Measurements from ENCODE around the gene UCN2.

The UCN2 gene

GRCh38 chr3:48588230-48588629, 24.6 kb upstream of the UCN2 start:
- no peak for DNase-seq

GRCh38 chr3:48587686-48588085, 24.1 kb upstream of the UCN2 start:
- DNase-seq: no peak

DNA sequence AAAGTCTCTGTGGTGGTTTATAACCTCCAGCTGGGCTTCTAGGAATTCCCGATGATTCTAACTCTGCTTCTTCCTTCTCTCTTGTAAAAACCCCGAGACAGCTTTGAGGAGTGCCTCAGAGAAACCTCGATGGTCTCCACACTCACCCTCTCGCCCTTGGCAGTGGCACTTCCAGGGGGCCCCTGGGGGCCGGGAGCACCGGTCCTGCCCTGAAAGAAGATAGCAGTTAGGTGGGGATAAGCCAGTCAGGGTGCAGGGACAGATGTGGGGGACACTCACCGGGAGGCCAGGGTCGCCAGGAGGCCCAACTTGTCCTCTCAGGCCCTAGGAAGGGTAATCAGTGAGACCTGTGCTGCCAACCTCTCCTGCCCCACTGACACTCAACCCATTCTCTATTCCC, 21.8 kb upstream of the UCN2 start:
- no peak for DNase-seq

GRCh38 chr3:48584836-48585235, 21.3 kb upstream of the UCN2 start:
- no peak for DNase-seq

DNA sequence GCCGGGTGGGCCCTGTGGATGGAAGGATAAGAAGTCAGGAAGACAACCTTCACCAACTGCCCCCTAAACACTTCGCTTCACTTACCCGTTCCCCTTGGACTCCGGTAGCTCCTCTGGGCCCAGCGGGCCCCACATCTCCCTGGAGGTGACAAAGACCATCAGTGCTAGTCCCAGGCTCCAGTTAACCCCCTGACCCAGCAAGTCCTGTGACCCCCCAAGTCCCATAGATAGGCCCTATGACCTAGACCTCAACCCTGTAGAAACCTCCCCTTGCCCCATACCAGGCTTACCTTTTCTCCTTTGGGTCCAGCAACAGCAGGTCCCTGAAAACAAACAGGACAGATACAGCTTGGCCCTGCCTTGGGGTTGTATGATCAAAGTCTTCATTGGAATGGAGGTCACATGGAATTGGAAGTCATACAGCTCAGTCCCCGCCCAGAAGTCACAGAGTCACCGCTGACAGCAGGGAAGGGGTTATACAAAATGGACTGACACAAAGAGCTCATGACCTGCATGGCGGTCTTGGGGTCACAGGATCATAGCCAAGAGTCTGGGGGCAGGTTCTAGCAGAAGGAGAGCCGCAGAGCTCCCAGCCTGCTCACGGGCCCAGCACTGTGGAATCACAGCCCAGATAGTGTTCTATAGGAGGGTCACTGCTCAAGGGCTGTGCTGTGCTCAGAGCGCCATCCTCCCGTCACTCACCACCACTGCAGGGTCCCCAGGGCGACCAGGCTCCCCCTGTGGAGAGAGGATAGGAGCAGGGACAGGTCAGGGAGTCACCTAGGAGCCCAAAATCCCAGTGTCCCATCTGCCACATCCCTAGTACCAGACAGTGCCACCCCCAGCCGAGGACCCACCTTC, 18.3 kb upstream of the UCN2 start:
- no peak for DNase-seq

- DNase-seq: no peak
Measured at GRCh38 chr3:48576647-48577046, 13.1 kb upstream of the UCN2 start.

DNA sequence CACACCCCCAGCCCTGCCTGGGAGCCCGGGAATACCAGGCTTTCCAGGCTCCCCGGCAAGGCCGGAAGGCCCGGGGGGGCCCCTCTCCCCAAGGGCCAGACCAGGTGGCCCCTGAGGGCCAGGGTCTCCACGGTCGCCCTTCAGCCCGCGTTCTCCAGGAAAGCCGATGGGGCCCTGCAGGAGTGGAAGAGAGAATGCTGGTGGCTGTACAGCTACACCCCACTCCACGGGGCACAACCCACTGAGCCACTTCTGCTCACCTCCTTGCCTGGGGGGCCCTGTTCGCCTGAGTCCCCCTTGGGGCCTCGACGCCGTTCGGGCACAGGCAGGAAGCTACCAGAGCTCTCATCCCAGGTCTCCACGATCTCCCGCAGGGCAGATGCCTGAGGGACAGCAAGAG, 11.8 kb upstream of the UCN2 start:
- DNase-seq: no peak

- no peak for DNase-seq
Measured at GRCh38 chr3:48573973-48574585, 10.5 kb upstream of the UCN2 start.

DNA sequence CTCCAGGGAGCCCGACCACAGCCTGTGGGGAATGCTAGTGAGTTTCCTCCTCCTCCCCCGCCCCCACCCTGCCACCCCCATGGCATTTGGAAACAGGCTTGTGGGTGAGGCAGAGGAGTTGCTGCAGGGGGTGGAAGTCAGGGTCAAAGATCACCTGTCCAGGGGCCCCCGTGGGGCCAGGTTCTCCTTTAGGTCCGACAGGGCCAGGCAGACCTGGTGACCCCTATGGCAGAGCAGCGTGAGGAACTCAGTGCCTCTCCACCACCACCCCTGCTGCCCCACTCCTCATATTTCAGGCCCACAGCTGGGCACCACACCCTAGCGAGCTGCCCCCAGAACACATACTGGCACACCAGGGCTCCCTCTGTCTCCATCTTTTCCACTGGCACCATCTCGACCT, 8.9 kb upstream of the UCN2 start:
- DNase-seq: no peak

DNA sequence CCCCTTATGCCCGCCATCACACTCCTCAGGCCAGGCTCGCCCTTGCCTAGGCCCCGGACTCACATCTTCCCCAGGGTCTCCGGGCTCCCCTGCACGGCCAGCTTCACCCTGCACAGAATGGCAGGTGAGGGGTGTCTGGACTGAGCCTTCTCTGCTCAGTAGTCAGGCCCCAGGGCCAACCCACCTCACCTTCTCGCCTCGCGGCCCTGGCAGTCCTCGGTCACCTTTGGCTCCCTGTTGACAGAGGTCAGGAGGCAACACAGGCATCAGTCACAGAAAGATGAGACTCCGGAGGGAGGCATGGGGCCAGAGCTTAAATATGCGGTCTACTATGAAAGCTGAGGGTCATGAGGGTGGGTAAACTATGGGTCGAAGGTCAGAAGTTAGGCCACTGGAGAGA, 8.4 kb upstream of the UCN2 start:
- DNase-seq: no peak

DNA sequence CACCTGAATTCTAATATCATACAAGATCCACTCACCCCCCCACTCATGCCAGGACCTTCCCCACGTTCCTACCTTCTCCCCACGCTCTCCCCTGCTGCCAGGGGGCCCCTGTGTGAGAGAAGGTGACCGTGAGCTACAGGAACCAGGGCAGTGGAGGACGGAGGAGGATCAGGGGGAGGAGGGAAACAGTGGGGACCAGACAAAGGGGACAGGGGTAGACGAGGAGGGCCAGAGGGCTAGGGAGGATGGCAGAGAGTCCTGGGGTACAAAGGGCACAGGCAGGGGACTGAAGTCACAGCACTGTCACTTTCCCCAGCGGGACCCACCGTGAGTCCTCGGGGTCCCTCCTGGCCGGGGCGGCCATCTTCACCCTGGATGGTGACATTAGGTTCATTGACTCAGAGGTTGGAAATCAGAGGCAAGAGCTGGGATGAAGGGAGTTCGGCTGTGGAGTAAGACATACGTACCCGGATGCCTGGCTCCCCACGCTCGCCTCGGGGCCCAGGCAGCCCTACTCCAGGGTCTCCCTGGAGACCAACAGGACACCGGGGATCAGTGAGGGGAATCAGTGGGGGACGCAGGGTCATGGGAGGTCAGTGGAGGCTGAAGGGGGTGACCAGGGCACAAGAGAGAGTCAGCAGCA, 6.3 kb upstream of the UCN2 start:
- DNase-seq: no peak

- no peak for DNase-seq
Measured at GRCh38 chr3:48569400-48569799, 5.8 kb upstream of the UCN2 start.

DNA sequence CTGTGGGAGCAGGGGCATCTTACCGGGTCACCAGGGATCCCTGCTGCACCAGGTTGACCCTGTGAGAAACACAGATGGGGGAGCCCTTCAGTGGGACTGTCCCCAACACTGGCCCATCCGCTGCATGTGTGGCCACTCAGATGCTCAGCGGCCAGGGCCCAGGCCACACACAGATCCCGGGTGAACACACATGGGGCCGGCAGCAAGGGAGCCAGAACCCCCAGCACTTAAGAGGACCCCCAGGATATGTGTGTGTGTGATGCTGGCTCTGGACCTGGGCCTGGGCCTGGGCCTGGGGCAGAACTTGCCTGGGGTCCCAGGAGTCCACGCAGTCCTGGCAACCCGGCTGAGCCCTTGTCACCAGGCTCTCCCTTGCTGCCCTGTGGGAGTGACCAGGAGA, 4.9 kb upstream of the UCN2 start:
- no peak for DNase-seq

DNA sequence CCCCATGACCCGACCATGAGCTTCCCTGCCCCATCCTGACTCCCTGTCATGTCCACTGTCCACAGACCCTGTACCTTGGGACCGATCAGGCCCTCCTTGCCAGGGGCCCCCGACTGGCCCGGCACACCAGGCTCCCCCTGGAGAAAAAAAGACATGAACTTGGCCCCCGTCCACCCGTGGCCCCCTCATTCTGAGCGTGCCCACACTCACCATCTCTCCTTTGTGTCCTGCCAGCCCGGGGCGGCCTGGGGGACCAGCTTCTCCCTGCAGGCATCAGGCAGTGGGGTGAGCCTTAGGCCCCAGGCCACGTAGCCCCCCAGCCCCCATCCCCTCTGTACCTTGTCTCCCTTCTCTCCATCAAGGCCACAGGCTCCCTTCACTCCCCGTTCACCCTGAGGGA, 3.9 kb upstream of the UCN2 start:
- DNase-seq: no peak

GRCh38 chr3:48567090-48567489, 3.5 kb upstream of the UCN2 start:
- no peak for DNase-seq

DNA sequence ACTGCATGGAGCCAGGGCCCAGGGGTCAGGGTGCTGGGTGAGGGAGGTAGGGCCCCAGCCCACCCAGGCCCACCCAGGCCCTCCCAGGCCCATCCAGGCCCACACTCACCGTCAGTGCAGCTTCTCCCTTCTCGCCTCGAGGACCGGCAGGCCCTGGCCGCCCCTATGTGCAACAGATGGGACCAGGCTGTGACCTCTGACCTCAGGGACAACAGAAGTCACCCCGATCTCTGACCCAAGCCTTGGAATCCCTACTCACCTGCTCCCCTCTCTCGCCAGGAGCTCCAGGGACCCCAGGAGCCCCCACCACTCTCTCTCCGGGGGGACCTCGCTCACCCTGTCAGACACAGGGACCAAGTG, 2.8 kb upstream of the UCN2 start:
- no peak for DNase-seq

- no peak for DNase-seq
Measured at GRCh38 chr3:48565591-48566400, 2.2 kb upstream of the UCN2 start.

DNA sequence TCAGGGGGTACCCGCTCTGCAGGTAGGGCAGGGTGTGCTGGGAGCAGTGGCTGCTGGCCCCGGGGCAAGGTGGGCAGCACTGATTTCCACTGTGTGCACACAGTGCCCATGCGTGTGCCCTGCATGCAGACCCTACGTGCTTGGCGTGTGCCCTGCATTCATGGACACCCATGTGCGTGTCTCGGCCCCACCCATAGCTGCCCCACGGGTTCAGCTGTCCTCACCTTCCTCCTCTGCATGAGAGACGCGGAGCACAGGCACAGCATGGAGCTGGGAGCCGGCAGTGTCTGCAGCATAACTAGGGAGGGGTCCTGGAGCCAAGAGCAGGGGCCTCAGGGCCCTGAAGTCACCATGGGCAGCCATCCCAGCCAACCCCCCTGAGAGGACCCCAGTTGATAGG, 1.6 kb upstream of the UCN2 start:
- DNase-seq: no peak

DNA sequence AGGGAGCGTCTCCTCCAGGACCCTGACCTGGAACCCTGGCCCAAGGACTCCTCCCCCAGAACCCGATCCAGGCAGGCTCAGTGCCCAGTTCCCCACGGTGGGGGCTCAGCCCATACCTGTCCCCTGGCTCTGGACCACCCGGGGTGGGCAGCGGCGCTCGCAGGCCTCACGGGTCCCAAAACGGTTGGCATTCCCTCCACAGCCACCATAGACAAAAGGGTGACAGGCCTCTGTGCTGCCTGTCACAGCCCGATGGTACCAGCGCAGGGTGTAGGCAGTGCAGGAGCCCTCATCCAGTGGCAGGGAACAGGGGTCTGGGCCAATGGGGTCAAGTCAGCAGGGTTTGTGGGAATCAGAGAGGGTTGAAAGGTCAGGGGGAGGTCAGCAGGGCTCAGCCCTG, 1.1 kb upstream of the UCN2 start:
- DNase-seq: no peak

GRCh38 chr3:48564022-48564421, 441 bp upstream of the UCN2 start:
- no peak for DNase-seq

DNA sequence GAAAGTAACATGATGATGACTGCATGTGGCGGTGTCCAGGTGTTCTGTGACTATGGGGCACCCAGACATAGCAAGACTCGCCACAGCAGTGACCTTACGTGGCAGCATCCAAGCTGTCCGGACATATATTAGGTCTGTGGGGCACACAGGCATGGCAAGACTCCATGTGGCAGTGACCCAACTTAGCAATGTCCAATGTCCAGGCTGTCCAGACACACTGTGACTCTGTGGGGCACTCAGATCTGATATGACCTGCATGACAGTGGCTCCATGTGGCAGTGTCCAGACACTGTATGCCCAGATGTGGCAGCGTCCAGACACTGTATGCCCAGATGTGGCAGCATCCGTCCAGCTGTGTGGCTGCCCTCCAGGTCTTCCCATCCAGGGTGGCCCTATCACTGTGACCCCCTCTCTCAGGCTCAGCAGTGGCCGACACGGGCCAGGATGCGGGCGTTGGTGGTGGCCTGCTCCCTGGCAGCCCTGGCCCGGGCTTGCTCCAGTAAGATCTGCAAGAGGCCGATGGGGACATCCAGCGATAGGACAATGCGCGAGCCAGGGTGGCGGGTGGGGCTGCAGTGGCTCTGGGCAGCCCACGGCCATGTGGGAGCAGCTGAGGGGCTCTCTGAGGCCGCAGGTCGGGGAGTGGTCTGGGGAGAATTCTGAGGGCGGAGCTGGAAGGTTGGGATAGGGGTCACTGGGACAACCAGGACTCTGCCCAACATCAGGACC, 1.1 kb downstream of the UCN2 start:
- no peak for DNase-seq

DNA sequence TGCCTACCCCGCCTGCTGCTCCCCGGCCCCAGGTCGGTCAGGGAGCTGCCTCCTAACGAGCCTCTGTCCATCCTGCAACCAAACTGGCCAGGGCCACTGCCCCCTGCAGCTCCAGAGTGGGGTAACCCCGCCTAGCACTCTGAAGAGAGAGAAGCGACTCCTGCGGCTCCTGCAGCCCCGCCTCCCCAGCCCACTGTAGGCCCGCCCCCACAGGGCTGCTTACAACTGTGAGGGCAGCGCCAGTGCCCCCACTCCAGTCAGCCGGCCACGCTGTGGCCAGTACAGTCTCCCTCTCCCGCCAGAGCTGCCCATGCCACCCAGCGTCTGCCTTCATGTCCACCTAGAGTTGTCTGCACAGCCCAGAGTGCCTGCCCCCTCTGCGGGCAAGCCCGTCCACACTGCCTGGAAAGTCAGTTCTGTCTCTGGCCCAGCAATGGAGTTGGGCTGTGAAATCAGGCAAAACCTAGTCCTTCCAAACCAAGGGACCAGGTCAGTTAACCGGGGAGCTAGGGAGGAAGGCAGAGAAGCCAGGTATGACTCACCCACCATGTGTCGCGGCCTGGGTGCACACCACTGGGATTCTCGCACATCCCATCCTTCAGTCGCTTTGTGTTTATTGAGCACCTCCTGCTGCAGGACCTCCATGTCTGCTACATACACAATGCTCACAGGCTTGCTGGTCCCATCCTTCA, 2.4 kb downstream of the UCN2 start:
- no peak for DNase-seq
